ENCODE measurements around the gene C4BPA. TPM values are rescaled to one million over a fixed set of nuclear protein-coding genes. Genes with fewer than 3 reads are reported as not detected.

C4BPA gene
- total and polyA plus RNA-seq, 2 of the 4 experiments (the other 2 are of a cell fraction) = not detected

DNA sequence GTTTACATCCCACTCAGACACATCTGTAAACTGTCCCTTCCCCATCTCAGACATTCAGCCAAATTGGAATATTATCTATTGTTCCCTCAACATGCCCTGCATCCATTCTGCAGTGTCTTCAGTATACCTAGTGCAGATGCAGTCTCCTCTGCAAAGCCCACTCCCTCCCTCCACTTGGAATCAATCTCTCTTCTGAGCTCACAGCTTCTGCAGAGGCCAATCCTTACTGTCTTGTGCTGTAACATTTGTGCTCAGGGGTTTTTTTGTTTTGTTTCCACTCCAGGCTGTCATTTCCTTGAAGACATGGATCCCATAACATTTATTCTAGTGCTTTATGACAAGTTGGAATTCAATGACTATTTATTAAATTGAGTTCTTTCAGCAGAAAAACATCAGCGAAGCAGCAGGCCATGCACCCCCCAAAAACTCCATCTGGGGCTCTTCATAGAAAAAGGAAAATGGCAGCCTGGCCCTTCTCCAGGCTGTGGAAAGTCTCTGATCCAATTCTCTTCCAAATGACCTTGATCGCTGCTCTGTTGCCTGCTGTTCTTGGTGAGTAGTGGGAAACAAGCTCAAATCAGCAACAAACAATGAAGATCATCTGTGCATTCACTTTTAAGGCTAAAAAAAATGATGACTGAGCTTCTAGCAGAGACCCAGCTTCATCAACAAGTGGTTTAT is 8.7 kb downstream of the C4BPA start:
- CTCF ChIA-PET = no interaction called here

More for the DNA sequence above, 8.7 kb downstream of the C4BPA start:
- Histone ChIP-seq H3K23ac (ENCODE audit: low read depth, low read length) (no peak overlapping the region), H4K91ac (ENCODE audit: insufficient read depth, low read depth, low read length) (no peak overlapping the region), H2AK9ac (replicated peaks; ENCODE audit: low read depth, low read length, poor library complexity) (no peak overlapping the region), H3K14ac (replicated peaks; ENCODE audit: low read depth, low read length) (no peak overlapping the region), H3K4me3 (ENCODE audit: insufficient read depth, low read depth, low read length) (no peak overlapping the region), H2BK120ac (ENCODE audit: low read depth, low read length) (no peak overlapping the region), H3K9ac (ENCODE audit: low read depth, low read length) (no peak overlapping the region), H3K79me1 (ENCODE audit: low read depth in 1 of 2, low read length in 2 of 2) (no peaks in the 10 kb centered on the region), H3K4me2 (ENCODE audit: low read depth, low read length) (no peak overlapping the region), H3K56ac (ENCODE audit: extremely low read depth, insufficient read depth, low read length) (no peak overlapping the region), H3K4me1 (ENCODE audit: control insufficient read depth, insufficient read depth, low read length) (no peaks in the 10 kb centered on the region), H2BK5ac (ENCODE audit: low read depth, low read length, poor library complexity, severe bottlenecking) (no peak overlapping the region), H4K5ac (ENCODE audit: low read depth, low read length) (no peak overlapping the region), H3K9me1 (ENCODE audit: insufficient read depth, low read length) (no peaks in the 10 kb centered on the region), H4K20me1 (ENCODE audit: insufficient read depth, low read length) (no peaks in the 10 kb centered on the region), H2BK20ac (ENCODE audit: low read depth, low read length) (no peak overlapping the region), H3K18ac (ENCODE audit: low read depth, low read length) (no peak overlapping the region), H2AFZ (replicated peaks; ENCODE audit: low read length, poor library complexity) (no peak overlapping the region), H3K36me3 (ENCODE audit: control insufficient read depth, insufficient read depth, low read length) (no peaks in the 10 kb centered on the region), H2BK15ac (ENCODE audit: low read depth, low read length) (no peak overlapping the region), H3K27ac (ENCODE audit: insufficient read depth, low read length) (no peak overlapping the region), H4K8ac (ENCODE audit: low read depth in 2 of 2, low read length in 2 of 2) (no peak overlapping the region), H3K27me3 (ENCODE audit: control insufficient read depth, insufficient read depth, low read length) (no peaks in the 10 kb centered on the region; the same call in 1 of the 2 replicates), H3K9me3 (ENCODE audit: control insufficient read depth, insufficient read depth, low read length) (no peaks in the 10 kb centered on the region), H3K4ac (ENCODE audit: low read depth, low read length) (no peak overlapping the region), H2AK5ac (ENCODE audit: low read depth, low read length) (no peak overlapping the region)
- dilution Hi-C loops (cut with HindIII; ENCODE audit: low sequenced_read_pairs, unreplicated experiment) (no loop called here), intact Hi-C loops (cut with micrococcal nuclease) (no loop called here), in situ Hi-C loops (cut with MboI; ENCODE audit: low sequenced_read_pairs) (no loop called here)
- ATAC-seq (ENCODE audit: low read depth) (no peak), DNase-seq (no peak)
- POLR2A ChIA-PET (ENCODE audit: unreplicated experiment) = no interaction called here
- TF ChIP-seq MXI1 (IDR thresholded peaks at IDR 0.05; ENCODE audit: borderline replicate concordance, low read depth, low read length) (no peak), NFE2L2 (IDR thresholded peaks at IDR 0.05; ENCODE audit: low read depth, low read length) (no peak), MAZ (IDR thresholded peaks at IDR 0.05; ENCODE audit: borderline replicate concordance, low read depth, low read length) (no peak), SMC3 (IDR thresholded peaks at IDR 0.05; ENCODE audit: low read depth, low read length) (no peak), POLR2A (IDR thresholded peaks at IDR 0.05; ENCODE audit: low read depth, low read length) (no peak), BHLHE40 (IDR thresholded peaks at IDR 0.05; ENCODE audit: low read depth, low read length) (no peak), FOS (IDR thresholded peaks at IDR 0.05; ENCODE audit: low read depth, low read length) (no peak), RCOR1 (IDR thresholded peaks at IDR 0.05; ENCODE audit: insufficient replicate concordance, low read length) (no peak), RAD21 (IDR thresholded peaks at IDR 0.05; ENCODE audit: low read length) (no peak), CEBPB (IDR thresholded peaks at IDR 0.05; ENCODE audit: low read depth, low read length) (no peak), MAFK (IDR thresholded peaks at IDR 0.05; ENCODE audit: low read depth, low read length) (no peak), RFX5 (IDR thresholded peaks at IDR 0.05; ENCODE audit: low read depth, low read length) (no peak), CHD1 (IDR thresholded peaks at IDR 0.05; ENCODE audit: low read depth, low read length) (no peak)
- TF ChIP-seq, protein P1, sequence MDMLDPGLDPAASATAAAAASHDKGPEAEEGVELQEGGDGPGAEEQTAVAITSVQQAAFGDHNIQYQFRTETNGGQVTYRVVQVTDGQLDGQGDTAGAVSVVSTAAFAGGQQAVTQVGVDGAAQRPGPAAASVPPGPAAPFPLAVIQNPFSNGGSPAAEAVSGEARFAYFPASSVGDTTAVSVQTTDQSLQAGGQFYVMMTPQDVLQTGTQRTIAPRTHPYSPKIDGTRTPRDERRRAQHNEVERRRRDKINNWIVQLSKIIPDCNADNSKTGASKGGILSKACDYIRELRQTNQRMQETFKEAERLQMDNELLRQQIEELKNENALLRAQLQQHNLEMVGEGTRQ (IDR thresholded peaks at IDR 0.05; ENCODE audit: low read depth, low read length) = no peak
- TF ChIP-seq, protein P2, sequence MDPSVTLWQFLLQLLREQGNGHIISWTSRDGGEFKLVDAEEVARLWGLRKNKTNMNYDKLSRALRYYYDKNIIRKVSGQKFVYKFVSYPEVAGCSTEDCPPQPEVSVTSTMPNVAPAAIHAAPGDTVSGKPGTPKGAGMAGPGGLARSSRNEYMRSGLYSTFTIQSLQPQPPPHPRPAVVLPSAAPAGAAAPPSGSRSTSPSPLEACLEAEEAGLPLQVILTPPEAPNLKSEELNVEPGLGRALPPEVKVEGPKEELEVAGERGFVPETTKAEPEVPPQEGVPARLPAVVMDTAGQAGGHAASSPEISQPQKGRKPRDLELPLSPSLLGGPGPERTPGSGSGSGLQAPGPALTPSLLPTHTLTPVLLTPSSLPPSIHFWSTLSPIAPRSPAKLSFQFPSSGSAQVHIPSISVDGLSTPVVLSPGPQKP (IDR thresholded peaks at IDR 0.05; ENCODE audit: borderline replicate concordance, low read depth, low read length) = no peak
- TF ChIP-seq, protein P3, sequence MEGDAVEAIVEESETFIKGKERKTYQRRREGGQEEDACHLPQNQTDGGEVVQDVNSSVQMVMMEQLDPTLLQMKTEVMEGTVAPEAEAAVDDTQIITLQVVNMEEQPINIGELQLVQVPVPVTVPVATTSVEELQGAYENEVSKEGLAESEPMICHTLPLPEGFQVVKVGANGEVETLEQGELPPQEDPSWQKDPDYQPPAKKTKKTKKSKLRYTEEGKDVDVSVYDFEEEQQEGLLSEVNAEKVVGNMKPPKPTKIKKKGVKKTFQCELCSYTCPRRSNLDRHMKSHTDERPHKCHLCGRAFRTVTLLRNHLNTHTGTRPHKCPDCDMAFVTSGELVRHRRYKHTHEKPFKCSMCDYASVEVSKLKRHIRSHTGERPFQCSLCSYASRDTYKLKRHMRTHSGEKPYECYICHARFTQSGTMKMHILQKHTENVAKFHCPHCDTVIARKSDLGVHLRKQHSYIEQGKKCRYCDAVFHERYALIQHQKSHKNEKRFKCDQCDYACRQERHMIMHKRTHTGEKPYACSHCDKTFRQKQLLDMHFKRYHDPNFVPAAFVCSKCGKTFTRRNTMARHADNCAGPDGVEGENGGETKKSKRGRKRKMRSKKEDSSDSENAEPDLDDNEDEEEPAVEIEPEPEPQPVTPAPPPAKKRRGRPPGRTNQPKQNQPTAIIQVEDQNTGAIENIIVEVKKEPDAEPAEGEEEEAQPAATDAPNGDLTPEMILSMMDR (conservative IDR thresholded peaks at IDR 0.05; ENCODE audit: low read depth, low read length) = no peak
- BruUV-seq (replicated peaks) = no TSS peak
- WGBS, 2 experiments (ENCODE audit: extremely low coverage in 2 of 2, insufficient read length in 1 of 2) = no CpG with 5 or more reads among the region's 2 CpGs

Measured in IMR-90 (cell line).